HCT116 (cell line): ENCODE data around the gene CDC42EP4. TPM values are rescaled to one million over a fixed set of nuclear protein-coding genes. Genes with fewer than 3 reads are reported as not detected.

Experiments used
- ATAC-seq: fragments of 200-7000 bp; cut with Tn5 transposase; 2 replicates; pipeline ENCODE4 v1.9.1; 2020; ENCODE audit warnings: mild to moderate bottlenecking, moderate library complexity
- BruUV-seq: library from RNA; stranded (reverse); fragments of 400-500 nt; replicated peaks from 2 replicates; lab custom pipeline; 2021; lab: Mats Ljungman, UMichigan
- CTCF ChIA-PET: fragments of 300-600 bp; sonication (Branson Sonifier 250); formaldehyde crosslinking; loops from one replicate; lab custom pipeline; 2021; ENCODE audit warnings: antibody characterized with exemption; lab: Charles Lee
- POLR2A ChIA-PET: fragments of 300-600, 350-600 bp; sonication (Branson Sonifier 250); formaldehyde crosslinking; loops from one replicate; lab custom pipeline; 2021; ENCODE audit warnings: antibody characterized with exemption; lab: Charles Lee
- RAD21 ChIA-PET, 2 experiments: fragments of 300-600 bp; sonication (Branson Sonifier 250); formaldehyde crosslinking; loops; one replicate each; lab custom pipeline; 2023; ENCODE audit warnings: low total read pairs in 2 of 2; ENCODE audit not compliant: uncharacterized antibody in 2 of 2, unreplicated experiment in 2 of 2, low non-redundant PET in 1 of 2; lab: Charles Lee
- DNase-seq: peaks from one replicate; pipeline ENCODE4 v3.0.0-alpha.2; 2010; ENCODE audit warnings: low read depth, low spot score
- H2AFZ ChIP-seq: fragments of 200-600 bp; shearing (Covaris generic), sonication (generic); 2 replicates; pipeline ENCODE4 v1.6.1; 2017; ENCODE audit warnings: low read depth, mixed run types, mixed read lengths, antibody characterized with exemption, low read length; ENCODE audit not compliant: poor library complexity, severe bottlenecking
- H3K27ac ChIP-seq: 2 replicates; pipeline ENCODE4 v1.5.1; 2012; ENCODE audit warnings: low read depth, low read length
- H3K27me3 ChIP-seq: fragments of 200-600 bp; sonication (generic); 2 replicates; pipeline ENCODE4 v1.6.1; 2016; ENCODE audit warnings: mixed run types, low read length, mixed read lengths; ENCODE audit not compliant: insufficient read depth
- H3K36me3 ChIP-seq, 2 experiments: fragments of 200-500 bp in 1 of 2; fragments of 200-600 bp in 1 of 2; sonication (Bioruptor generic) in 1 of 2; sonication (generic) in 1 of 2; 2 replicates each; pipeline versions ENCODE4 v1.5.1 to v1.6.1; 2014 to 2016; ENCODE audit warnings: low read length in 2 of 2, inconsistent platforms in 1 of 2, mixed read lengths in 1 of 2, mixed run types in 1 of 2; ENCODE audit not compliant: insufficient read depth in 2 of 2, control insufficient read depth in 1 of 2
- H3K4me1 ChIP-seq, 2 experiments: fragments of 200-600 bp in 1 of 2; sonication (generic) in 1 of 2; 2 replicates each; pipeline versions ENCODE4 v1.5.1 to v1.6.1; 2012 to 2017; ENCODE audit warnings: low read length in 2 of 2, inconsistent platforms in 1 of 2, mild to moderate bottlenecking in 1 of 2, mixed read lengths in 1 of 2, mixed run types in 1 of 2, moderate library complexity in 1 of 2; ENCODE audit not compliant: insufficient read depth in 2 of 2, control insufficient read depth in 1 of 2
- H3K4me2 ChIP-seq: fragments of 200-600 bp; sonication (generic); 2 replicates; pipeline ENCODE4 v1.6.1; 2017; ENCODE audit warnings: mixed run types, low read length, mixed read lengths
- H3K4me3 ChIP-seq, 2 experiments: fragments of 200-600 bp in 1 of 2; sonication (generic) in 1 of 2; replicated peaks in 1 of 2; 2 replicates each; pipeline ENCODE4 v1.5.1; 2011 to 2016; ENCODE audit warnings: low read length in 2 of 2, control low read depth in 1 of 2, low read depth in 1 of 2, mild to moderate bottlenecking in 1 of 2, mixed read lengths in 1 of 2, mixed run types in 1 of 2
- H3K79me2 ChIP-seq: fragments of 200-600 bp; sonication (generic); 2 replicates; pipeline ENCODE4 v1.6.1; 2017; ENCODE audit warnings: mild to moderate bottlenecking, mixed run types, low read length, moderate library complexity, mixed read lengths; ENCODE audit not compliant: insufficient read depth
- H3K9ac ChIP-seq: fragments of 200-600 bp; sonication (generic); 2 replicates; pipeline ENCODE4 v1.6.1; 2016; ENCODE audit warnings: low read length, mixed read lengths
- H3K9me2 ChIP-seq: fragments of 200-600 bp; sonication (generic), shearing (Covaris generic); 2 replicates; pipeline ENCODE4 v1.6.1; 2017; ENCODE audit warnings: mixed run types, mild to moderate bottlenecking, moderate library complexity; ENCODE audit not compliant: insufficient read depth
- H3K9me3 ChIP-seq, 2 experiments: fragments of 200-500 bp in 1 of 2; fragments of 200-600 bp in 1 of 2; sonication (Bioruptor generic) in 1 of 2; sonication (generic) in 1 of 2; 2 replicates each; pipeline ENCODE4 v1.6.1; 2014 to 2017; ENCODE audit warnings: low read length in 2 of 2, mixed read lengths in 2 of 2, inconsistent platforms in 1 of 2, low read depth in 1 of 2, mild to moderate bottlenecking in 1 of 2, mixed run types in 1 of 2, moderate library complexity in 1 of 2; ENCODE audit not compliant: control insufficient read depth in 1 of 2, insufficient read depth in 1 of 2
- H4K20me1 ChIP-seq: fragments of 200-600 bp; sonication (generic), shearing (Covaris generic); 2 replicates; pipeline ENCODE4 v1.6.1; 2017; ENCODE audit warnings: mixed run types, mild to moderate bottlenecking, moderate library complexity; ENCODE audit not compliant: insufficient read depth
- CTCF ChIP-seq, 3 experiments: fragments of 200-600 bp in 1 of 3; sonication (generic) in 1 of 3; IDR thresholded peaks in 2 of 3; conservative IDR thresholded peaks in 1 of 3; 2 replicates each; pipeline ENCODE4 v1.5.1; 2012 to 2017; ENCODE audit warnings: low read depth in 2 of 3, low read length in 2 of 3, antibody characterized with exemption in 1 of 3, borderline replicate concordance in 1 of 3, control low read depth in 1 of 3, mild to moderate bottlenecking in 1 of 3, mixed read lengths in 1 of 3, mixed run types in 1 of 3, moderate library complexity in 1 of 3; ENCODE audit not compliant: insufficient read depth in 1 of 3
- ELF1 ChIP-seq: IDR thresholded peaks from 2 replicates; pipeline ENCODE4 v1.6.1; 2012; ENCODE audit warnings: low read depth, borderline replicate concordance
- EZH2phosphoT487 ChIP-seq: fragments of 200-600 bp; IDR thresholded peaks from 2 replicates; pipeline ENCODE4 v1.6.1; 2018; ENCODE audit warnings: antibody characterized with exemption, borderline replicate concordance
- MAX ChIP-seq: IDR thresholded peaks from 2 replicates; pipeline ENCODE4 v1.6.1; 2012
- POLR2AphosphoS5 ChIP-seq: IDR thresholded peaks from 2 replicates; pipeline ENCODE4 v1.6.1; 2011; ENCODE audit warnings: mild to moderate bottlenecking, low read depth, low read length, moderate library complexity
- RAD21 ChIP-seq: IDR thresholded peaks from 2 replicates; pipeline ENCODE4 v1.6.1; 2012; ENCODE audit warnings: low read depth, mild to moderate bottlenecking
- REST ChIP-seq: IDR thresholded peaks from 2 replicates; pipeline ENCODE4 v1.6.1; 2012; ENCODE audit warnings: low read depth
- SIN3A ChIP-seq: IDR thresholded peaks from 2 replicates; pipeline ENCODE4 v1.6.1; 2012; ENCODE audit warnings: low read depth
- SP1 ChIP-seq: IDR thresholded peaks from 2 replicates; pipeline ENCODE4 v1.6.1; 2012; ENCODE audit warnings: low read depth
- TCF7L2 ChIP-seq: IDR thresholded peaks from 2 replicates; pipeline ENCODE4 v1.7.0; 2011; ENCODE audit warnings: borderline replicate concordance, inconsistent platforms; ENCODE audit not compliant: insufficient read depth, insufficient read length; ENCODE audit errors: extremely low read depth
- ZNF274 ChIP-seq: fragments of 200-500 bp; sonication (Bioruptor generic); IDR thresholded peaks from 2 replicates; pipeline ENCODE4 v1.6.1; 2014; ENCODE audit warnings: mild to moderate bottlenecking, low read depth, low read length, inconsistent platforms
- intact Hi-C: fragments of 100-400 bp; cut with micrococcal nuclease; formaldehyde crosslinking; loops from 2 replicates; pipeline ENCODE4 v1.10.0; 2022
- total RNA-seq: library from RNA; stranded (reverse); gene quantifications from one replicate; pipeline ENCODE4 v1.2.1, GENCODE V29; 2021; ENCODE audit not compliant: unreplicated experiment
- TF ChIP-seq, protein P1 (sequence below): IDR thresholded peaks from 2 replicates; pipeline ENCODE4 v1.6.1; 2012

Gene CDC42EP4
- total RNA-seq, 1 experiment from 2014 or later: 54.9 TPM

GRCh38 chr17:73358668-73359067, 46.9 kb upstream of the CDC42EP4 start:
- Histone ChIP-seq H3K79me2 (no peaks in the 10 kb centered on the region), H4K20me1 (no peaks in the 10 kb centered on the region), H3K9ac (no peak overlapping the region), H3K4me2 (no peak overlapping the region), H3K4me1 (peaks cover 14 to 25% of the 10 kb centered on the region in 2 experiments), H3K27ac (no peak overlapping the region), H2AFZ (no peak overlapping the region), H3K27me3 (no peaks in the 10 kb centered on the region), H3K4me3 (no peak overlapping the region), H3K36me3 (no peaks in the 10 kb centered on the region), H3K9me3 (no peaks in the 10 kb centered on the region), H3K9me2 (no peaks in the 10 kb centered on the region)
- RAD21 ChIA-PET: no interaction called here
- DNase-seq: no peak
- intact Hi-C loops: no loop called here
- no peak for TF ChIP-seq RAD21
- TF ChIP-seq ELF1: no peak
- no peak for TF ChIP-seq MAX
- TF ChIP-seq POLR2AphosphoS5: no peak
- no peak for TF ChIP-seq SIN3A
- TF ChIP-seq EZH2phosphoT487: no peak
- TF ChIP-seq SP1: no peak
- TF ChIP-seq TCF7L2: no peak
- TF ChIP-seq, protein P1, sequence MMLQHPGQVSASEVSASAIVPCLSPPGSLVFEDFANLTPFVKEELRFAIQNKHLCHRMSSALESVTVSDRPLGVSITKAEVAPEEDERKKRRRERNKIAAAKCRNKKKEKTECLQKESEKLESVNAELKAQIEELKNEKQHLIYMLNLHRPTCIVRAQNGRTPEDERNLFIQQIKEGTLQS: no peak
- ATAC-seq: no peak
- POLR2A ChIA-PET: no interaction called here
- no TSS peak for BruUV-seq
- CTCF ChIA-PET: interaction anchor here (2.0 kb wide), 1 partner anchor 11 kb away, joined by 10 read pairs; no protein-coding TSS in a partner anchor

DNA sequence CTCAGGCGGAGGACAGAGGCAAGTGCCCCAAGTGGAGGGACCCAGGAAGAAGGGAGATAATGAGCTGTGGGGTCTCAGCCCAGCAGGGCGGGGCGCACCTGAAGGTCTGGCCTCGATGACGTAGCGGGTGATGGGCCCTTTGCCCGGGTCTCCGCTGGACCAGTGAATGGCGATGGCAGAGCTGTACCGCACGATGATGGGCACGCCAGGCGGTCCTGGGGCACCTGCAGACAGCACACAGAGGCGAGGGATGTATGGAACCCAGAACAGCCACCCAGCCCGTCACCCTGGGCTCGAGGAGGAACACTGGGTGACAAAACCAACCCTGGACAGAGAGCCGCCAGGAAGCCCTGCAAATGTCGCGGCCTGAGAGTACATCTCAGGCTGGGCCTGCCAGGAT, 46.2 kb upstream of the CDC42EP4 start:
- Histone ChIP-seq H2AFZ (no peak overlapping the region), H3K36me3 (no peaks in the 10 kb centered on the region), H3K27me3 (no peaks in the 10 kb centered on the region), H3K9me3 (no peaks in the 10 kb centered on the region), H4K20me1 (no peaks in the 10 kb centered on the region), H3K9me2 (no peaks in the 10 kb centered on the region), H3K4me1 (peaks cover 14 to 21% of the 10 kb centered on the region in 2 experiments), H3K79me2 (no peaks in the 10 kb centered on the region), H3K9ac (no peak overlapping the region), H3K4me2 (no peak overlapping the region), H3K27ac (no peak overlapping the region), H3K4me3 (no peak overlapping the region)
- intact Hi-C loops: no loop called here
- POLR2A ChIA-PET: no interaction called here
- CTCF ChIA-PET: no interaction called here
- ATAC-seq (no peak), DNase-seq (no peak)
- no TSS peak for BruUV-seq
- no peak for TF ChIP-seq TCF7L2
- TF ChIP-seq CTCF (IDR thresholded peaks at IDR 0.05 in 2 of 3, conservative IDR thresholded peaks at IDR 0.05 in 1 of 3; ENCODE audit: borderline replicate concordance in 1 of 3, insufficient read depth in 1 of 3, low read depth in 2 of 3, low read length in 2 of 3): no peak
- no peak for TF ChIP-seq ZNF274
- TF ChIP-seq EZH2phosphoT487: no peak
- no peak for TF ChIP-seq RAD21
- TF ChIP-seq REST: no peak
- RAD21 ChIA-PET: no interaction called here
